Psoas muscle (tissue), 8 donors: Measurements from ENCODE around the gene FSTL4. TPM values are rescaled to one million over a fixed set of nuclear protein-coding genes. Genes with fewer than 3 reads are reported as not detected.

Experiments used
- ATAC-seq, 4 donors: fragments of 200-7000 bp; cut with Tn5 transposase; one replicate each; pipeline ENCODE4 v1.9.1; 2020; ENCODE audit warnings: moderate library complexity in 3 of 4, mild to moderate bottlenecking in 2 of 4
- DNase-seq, 2 donors: peaks; one replicate each; pipeline ENCODE4 v3.0.0-alpha.2; 2020
- H3K27ac ChIP-seq: fragments of 200-600 bp; one replicate; pipeline ENCODE4 v1.8.0; 2022
- H3K27me3 ChIP-seq, 3 donors: fragments of 200-600 bp in 1 of 3; one replicate each; pipeline versions ENCODE4 v1.6.1 to v1.8.0; 2013 to 2022; ENCODE audit warnings: low read length in 2 of 3, mild to moderate bottlenecking in 2 of 3, moderate library complexity in 1 of 3; ENCODE audit not compliant: insufficient read depth in 3 of 3
- H3K36me3 ChIP-seq, 2 donors: fragments of 200-600 bp in 1 of 2; one replicate each; pipeline versions ENCODE4 v1.6.1 to v1.8.0; 2013 to 2022; ENCODE audit warnings: low read depth in 1 of 2, mild to moderate bottlenecking in 1 of 2, moderate library complexity in 1 of 2; ENCODE audit not compliant: insufficient read depth in 1 of 2
- H3K4me1 ChIP-seq: fragments of 200-600 bp; one replicate; pipeline ENCODE4 v1.8.0; 2022
- H3K4me3 ChIP-seq: fragments of 200-600 bp; one replicate; pipeline ENCODE4 v1.8.0; 2022; ENCODE audit warnings: mild to moderate bottlenecking
- H3K9me3 ChIP-seq: fragments of 200-600 bp; one replicate; pipeline ENCODE4 v1.8.0; 2022
- WGBS, 3 donors: extraction: QIAGEN DNeasy Blood & Tissue Kit; methylation state at CpG; one replicate each; pipeline versions ENCODE4 v1.1.6 to v1.1.7; 2013; 5-methylcytosine and 5-hydroxymethylcytosine counted together
- intact Hi-C, 2 donors: fragments of 100-400 bp; cut with DNase I; formaldehyde crosslinking; loops; one replicate each; pipeline versions ENCODE4 v1.11.0 to v1.14.2; 2022
- polyA plus RNA-seq, 3 donors: library from polyadenylated mRNA; stranded (reverse); fragments of 200-250 nt; gene quantifications; one replicate each; pipeline ENCODE4 v1.2.3, GENCODE V29; 2013
- total RNA-seq, 4 donors: library from RNA; stranded (reverse); fragmentation: NEBNext Ultra II Directional in 2 of 4; extraction: Animal tissue kit (Norgen Biotek cat#: 25700) in 2 of 4; gene quantifications; one replicate each; pipeline versions ENCODE4 v1.2.1 to v1.2.4, GENCODE V29; 2021 to 2023
- TF ChIP-seq, protein P1 (sequence below): fragments of 200-600 bp; IDR thresholded peaks from one replicate; pipeline ENCODE4 v1.8.0; 2022; ENCODE audit warnings: antibody characterized with exemption
- donor health status: healthy with polysubstance abuse.
- donor health status: DM: no; HTN: no; CAD: no; lungs with moderate emphysema.
- donor health status: Bipolar disorder and iron deficiency.
- donor health status: healthy.
- donor health status: DM: yes; HTN: yes; CAD: no.
- donor health status: DM: no; HTN: no; CAD: no.
- donor health status: DM: no; HTN: no; CAD: no.
- donor health status: DM: yes; HTN: yes; CAD: no.

The FSTL4 gene
- total and polyA plus RNA-seq, 7 donors = 0.07 to 0.81 (median 0.24) TPM

DNA sequence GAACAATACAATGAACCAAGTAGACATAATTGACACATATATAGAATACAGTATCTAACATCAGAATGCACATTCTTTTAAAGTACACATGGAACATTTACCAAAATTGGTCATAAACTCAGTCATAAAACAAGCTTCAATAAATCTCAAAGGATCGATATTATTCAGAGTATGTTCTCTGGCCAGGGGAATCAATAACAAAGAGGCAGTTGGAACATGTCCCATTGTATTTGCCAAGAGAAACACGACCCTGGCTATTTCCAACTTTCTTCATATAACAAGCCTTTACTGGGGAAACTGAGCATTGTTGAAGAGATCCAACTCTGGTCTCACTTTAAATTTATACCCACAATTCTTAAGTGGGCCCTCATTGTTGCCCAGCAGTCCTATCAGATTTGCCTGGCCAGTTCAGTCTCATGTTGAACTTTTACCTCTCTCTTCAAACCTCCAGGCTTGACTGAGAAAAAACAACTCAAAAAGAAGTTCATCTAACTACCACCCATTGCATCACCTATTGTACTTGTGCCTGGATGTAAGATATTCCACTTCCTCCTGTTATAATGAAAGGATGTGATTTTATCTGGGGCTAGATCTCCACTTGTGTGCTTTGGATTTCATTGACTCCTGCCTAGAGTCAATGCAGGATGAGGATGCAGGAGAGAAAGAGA is 398.1 kb downstream of the FSTL4 start:
- no peak for ATAC-seq
- 40 to 41% (median 41%) methylated on average over 2 of the region's 2 CpGs for WGBS, 3 donors
- no peaks in the 10 kb centered on the region for H3K4me1 ChIP-seq
- no peaks in the 10 kb centered on the region for H3K36me3 ChIP-seq
- H3K9me3 ChIP-seq = no peaks in the 10 kb centered on the region
- intact Hi-C loops = no loop called here
- DNase-seq = no peak
- H3K4me3 ChIP-seq = no peak overlapping the region
- no peaks in the 10 kb centered on the region for H3K27me3 ChIP-seq
- no peak overlapping the region for H3K27ac ChIP-seq
- TF ChIP-seq, protein P1, sequence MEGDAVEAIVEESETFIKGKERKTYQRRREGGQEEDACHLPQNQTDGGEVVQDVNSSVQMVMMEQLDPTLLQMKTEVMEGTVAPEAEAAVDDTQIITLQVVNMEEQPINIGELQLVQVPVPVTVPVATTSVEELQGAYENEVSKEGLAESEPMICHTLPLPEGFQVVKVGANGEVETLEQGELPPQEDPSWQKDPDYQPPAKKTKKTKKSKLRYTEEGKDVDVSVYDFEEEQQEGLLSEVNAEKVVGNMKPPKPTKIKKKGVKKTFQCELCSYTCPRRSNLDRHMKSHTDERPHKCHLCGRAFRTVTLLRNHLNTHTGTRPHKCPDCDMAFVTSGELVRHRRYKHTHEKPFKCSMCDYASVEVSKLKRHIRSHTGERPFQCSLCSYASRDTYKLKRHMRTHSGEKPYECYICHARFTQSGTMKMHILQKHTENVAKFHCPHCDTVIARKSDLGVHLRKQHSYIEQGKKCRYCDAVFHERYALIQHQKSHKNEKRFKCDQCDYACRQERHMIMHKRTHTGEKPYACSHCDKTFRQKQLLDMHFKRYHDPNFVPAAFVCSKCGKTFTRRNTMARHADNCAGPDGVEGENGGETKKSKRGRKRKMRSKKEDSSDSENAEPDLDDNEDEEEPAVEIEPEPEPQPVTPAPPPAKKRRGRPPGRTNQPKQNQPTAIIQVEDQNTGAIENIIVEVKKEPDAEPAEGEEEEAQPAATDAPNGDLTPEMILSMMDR = no peak

DNA sequence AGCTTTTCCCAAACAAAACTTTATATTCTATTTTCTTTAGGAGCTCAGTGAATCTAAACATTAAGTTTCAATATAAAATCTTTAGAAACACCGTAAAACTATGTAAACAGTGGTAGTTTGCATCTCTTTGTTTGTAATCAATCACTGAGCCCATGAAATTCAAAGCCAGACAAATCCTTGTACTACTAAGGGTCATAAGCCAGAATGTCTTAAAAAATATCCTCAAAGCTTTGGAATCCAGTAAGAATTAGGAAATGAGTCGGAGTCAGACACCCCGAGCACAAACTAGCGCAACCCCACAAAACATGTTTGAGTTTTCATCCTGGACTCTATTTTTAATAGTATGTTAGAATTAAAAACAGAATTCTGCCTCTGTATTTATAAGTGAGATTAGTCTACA is 406.7 kb downstream of the FSTL4 start:
- Histone ChIP-seq H3K4me3 (no peak overlapping the region), H3K27ac (no peak overlapping the region), H3K4me1 (no peaks in the 10 kb centered on the region), H3K27me3 (no peaks in the 10 kb centered on the region), H3K36me3 (no peaks in the 10 kb centered on the region), H3K9me3 (no peaks in the 10 kb centered on the region)
- intact Hi-C loops = no loop called here
- DNase-seq (no peak), ATAC-seq (no peak)
- WGBS, 3 donors = 82 to 84% (median 83%) methylated on average over 4 of the region's 4 CpGs
- TF ChIP-seq, protein P1 = no peak

DNA sequence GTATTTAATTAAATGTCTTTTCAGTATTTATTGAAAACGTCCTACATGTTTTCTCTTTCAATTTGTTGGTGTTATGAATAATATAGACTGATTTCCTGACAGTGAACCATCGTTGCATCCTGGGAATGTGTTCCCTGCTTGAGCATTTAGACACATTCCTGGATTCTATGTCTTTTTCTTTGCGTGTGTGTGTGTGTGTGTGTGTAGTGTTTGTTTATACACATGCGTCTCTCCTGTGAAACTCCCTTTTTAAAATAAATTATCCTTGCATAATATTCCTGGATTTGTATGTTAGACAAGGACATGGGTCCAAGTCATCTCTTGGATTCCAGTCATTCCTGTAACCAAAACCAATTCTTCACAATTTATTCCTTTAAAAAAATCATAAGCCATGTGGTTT is 407.1 kb downstream of the FSTL4 start:
- no peaks in the 10 kb centered on the region for H3K36me3 ChIP-seq
- H3K27ac ChIP-seq = no peak overlapping the region
- DNase-seq (no peak), ATAC-seq (no peak)
- no peaks in the 10 kb centered on the region for H3K9me3 ChIP-seq
- WGBS, 3 donors = 42 to 50% (median 47%) methylated on average over 4 of the region's 4 CpGs
- H3K4me3 ChIP-seq = no peak overlapping the region
- no peaks in the 10 kb centered on the region for H3K27me3 ChIP-seq
- TF ChIP-seq, protein P1 = no peak
- H3K4me1 ChIP-seq = no peaks in the 10 kb centered on the region
- intact Hi-C loops = no loop called here

DNA sequence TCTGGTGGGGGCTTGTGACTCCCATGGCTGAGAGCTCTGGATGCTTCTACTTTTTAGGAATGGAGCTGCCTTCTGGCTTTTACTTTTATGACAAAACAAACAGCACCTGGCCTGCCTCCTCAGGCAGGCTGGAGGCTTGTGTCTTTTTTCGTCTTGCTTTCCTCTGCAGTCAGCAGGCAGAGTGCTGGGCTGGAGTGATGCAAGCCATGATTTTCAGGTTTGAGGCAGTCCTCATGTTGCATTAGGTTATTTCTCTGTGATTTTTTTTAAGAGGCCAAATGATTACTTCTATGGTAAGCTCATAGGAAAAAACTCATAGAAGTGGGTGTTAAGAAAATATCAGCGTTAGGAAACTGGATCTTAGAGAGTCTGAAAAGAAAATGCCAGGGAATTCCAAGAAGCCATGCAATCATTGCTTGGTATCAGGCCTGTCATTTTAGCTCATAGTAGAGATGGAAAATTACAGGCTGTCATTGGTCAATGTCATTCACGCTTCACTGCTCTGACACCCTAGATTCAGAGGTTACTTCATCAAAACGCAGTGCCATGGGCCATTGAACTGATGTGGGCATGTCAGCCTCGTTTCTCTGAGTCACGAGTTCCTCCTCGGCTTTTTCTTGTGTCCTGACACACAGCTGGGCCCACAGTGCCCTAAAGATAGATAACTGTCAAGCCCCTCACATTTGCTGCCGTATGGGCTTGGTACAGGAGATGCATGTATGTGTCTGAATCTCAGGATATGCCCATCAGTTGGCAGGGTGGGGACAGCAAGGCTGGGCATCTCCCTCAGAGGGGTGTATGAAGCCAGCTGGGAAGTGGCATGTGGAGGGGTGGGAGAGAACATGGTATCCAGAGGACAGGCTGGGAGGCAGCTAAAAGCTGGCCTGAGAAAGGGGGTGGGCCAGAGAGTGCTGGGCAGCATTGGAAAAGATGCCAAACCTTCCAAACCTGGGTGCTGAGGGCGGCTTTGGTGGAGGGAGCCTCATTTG is 408.7 kb downstream of the FSTL4 start:
- Histone ChIP-seq H3K27ac (no peak overlapping the region), H3K4me3 (no peak overlapping the region), H3K9me3 (no peaks in the 10 kb centered on the region), H3K36me3 (no peaks in the 10 kb centered on the region), H3K4me1 (no peaks in the 10 kb centered on the region), H3K27me3 (no peaks in the 10 kb centered on the region)
- TF ChIP-seq, protein P1 = no peak
- DNase-seq = no peak
- intact Hi-C loops = no loop called here
- WGBS, 3 donors = 60 to 90% (median 76%) methylated on average over 9 of the region's 9 CpGs
- ATAC-seq = peak in 2 of 4 donors; percentile 49 to 88
